Activated CD8-positive, alpha-beta memory T cell treated with anti-CD3 and anti-CD28 coated beads, Interleukin-2, amount 50 U/mL, for 4 hours (primary cell): Measurements from ENCODE around the gene GGNBP2.
"Not testable (repeated sequence)": the region's sequence is repeated elsewhere in the genome, so short reads cannot be mapped to it uniquely, and the experiment has no call there.

Experiments
- DNase-seq: peaks from one replicate; pipeline ENCODE4 v3.0.0-alpha.2; 2020

GGNBP2 gene

DNA sequence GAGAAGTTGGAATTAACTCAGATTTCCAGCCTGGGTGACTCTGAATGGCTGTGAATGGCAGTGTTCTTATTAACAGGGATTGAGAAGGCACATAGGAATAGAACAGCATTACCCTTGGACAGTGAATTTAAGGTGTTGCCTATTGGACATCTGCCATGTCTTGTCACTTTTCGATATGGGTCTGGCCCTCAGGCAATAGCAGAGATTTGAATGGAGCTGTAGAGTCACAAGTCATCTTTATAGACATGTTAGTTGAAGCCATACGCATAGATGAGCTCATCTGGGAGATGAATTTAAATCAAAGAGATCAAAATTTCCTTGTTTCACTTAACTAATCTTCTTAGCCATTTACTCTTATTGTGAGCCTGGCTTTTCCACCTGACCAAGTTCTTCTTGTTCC lies 32.1 kb downstream of the GGNBP2 start:
- DNase-seq, result no peak

DNA sequence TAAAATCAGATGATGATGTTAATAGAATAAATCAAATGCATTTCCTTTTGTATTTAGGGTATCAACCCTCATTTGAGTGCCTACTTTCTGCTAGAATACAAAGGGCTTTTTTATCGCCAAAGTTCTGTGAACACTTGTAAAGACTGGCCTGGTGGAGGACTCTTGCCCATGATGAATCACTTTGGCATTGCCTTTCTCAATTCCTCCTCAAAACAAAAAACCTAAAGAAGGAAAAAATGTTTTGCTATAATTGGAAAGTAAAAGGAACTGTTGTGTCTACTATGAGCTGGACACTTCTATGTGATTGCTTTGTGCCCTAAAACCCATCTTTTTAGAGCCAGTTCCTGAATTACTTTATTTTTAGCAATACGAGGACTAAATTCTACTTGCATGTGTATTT lies 34.0 kb downstream of the GGNBP2 start:
- DNase-seq, result no peak

DNA sequence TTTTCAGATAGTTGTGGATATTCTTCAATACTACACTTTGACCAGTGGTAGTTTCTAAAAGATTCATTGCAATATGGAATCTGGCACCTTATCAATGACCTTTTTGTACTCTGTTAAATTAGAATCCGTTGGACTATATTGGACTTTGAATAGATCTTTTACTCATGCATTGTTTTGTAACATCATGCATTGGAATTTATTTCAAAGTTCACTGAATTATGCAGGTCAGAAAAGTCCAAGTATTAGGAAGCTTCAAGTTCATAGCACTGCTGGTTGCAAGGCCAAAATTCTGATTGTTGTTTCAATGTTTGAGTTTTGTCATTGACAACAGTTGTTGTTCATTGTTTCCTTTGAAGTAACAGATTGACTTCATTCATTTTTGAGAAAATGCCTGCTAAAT lies 39.1 kb downstream of the GGNBP2 start:
- DNase-seq, result no peak

DNA sequence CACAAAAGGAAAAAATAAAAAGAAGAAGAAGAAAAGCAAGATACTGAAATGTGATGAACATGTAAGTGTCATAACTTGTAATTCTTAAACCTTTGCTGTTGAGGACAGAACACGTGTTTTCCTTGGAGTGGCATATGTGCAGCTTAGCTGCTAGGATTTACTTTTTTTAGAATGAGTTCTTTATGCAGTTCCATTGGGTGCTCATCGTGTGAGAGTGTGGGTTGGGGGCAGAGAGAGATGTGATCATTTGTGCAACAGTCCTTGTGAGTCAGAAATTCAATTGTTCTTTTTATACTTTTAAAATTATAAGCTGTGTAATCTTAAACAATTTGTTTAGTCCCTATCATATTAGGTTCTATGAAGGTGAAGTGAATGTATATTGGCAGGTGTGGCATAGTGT lies 41.4 kb downstream of the GGNBP2 start:
- DNase-seq, result no peak

DNA sequence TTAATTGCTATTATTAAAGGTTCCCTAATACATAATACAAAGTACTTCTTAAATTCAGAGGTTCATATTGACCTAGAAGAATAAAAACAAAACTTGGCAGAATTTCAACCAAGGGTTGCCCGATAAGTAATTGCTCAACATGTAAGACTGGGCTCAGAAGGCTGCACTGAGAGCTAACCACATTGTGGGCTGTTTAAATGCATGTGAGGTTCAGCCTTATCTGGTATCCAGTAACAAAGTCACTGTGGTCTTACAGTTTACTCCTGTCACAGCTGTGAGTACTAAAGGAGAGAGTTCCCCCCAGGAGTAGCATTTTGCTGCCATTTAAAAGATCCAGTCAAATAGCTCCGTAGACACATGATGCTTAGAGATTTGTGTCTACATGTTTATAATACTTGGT lies 45.4 kb downstream of the GGNBP2 start:
- no peak for DNase-seq

DNA sequence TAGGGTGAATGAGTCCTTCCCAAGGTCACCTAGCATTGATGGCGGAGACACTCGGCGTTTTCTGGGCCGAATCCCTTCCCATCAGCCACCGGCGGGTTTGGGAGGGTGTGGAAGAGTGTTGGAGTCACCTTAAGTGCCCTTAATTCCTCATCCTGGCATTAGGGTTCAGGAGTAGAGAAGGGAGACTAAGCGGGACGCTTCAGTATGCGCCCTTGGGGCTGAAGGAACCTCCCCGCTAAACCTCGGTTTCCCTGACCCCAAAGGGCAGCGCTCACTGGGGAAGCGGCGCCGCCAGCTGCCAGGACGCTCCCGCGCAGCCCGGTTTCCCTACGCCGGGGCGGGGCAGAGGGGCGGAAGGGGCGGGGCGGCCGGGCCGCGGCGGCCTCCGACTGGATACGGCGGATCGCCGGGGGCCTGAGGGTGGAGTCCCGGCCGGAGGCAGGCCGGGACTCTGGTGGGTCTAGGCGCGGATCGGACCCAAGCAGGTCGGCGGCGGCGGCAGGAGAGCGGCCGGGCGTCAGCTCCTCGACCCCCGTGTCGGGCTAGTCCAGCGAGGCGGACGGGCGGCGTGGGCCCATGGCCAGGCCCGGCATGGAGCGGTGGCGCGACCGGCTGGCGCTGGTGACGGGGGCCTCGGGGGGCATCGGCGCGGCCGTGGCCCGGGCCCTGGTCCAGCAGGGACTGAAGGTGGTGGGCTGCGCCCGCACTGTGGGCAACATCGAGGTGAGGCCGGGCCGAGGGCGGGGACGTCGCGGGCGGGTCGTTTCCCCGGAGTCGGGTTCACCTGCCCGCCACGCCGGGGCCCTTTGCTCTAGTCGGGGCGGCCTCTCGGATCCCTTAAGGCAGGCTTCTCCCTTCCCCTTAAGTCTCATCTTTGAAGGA lies 47.0 kb downstream of the GGNBP2 start, which contains the start of gene DHRS11:
Gene DHRS11, plus strand, starts transcription at position 446 of the 882 bp plus-strand sequence. Its CDS starts 131 bp downstream, at position 577.
- peak; percentile 79 for DNase-seq

DNA sequence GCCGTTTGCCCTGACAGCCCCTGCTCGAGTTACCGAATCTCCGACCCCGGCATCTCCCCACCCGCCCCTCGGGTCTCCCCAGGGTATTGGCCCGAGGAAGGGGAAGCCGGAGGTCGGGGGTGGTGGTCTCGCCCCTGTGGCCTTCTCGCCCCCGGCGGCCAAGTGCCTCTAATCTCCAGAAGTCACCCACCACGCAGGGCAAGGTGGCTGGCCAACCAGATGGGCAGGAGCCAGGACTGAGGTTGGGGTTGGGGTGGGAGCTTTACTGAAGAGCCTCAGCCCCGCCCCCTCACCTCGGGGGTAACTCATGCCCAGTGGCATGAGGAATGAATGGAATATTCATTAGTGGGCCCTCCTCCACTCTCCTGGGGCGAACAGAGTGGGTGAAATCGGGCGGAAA lies 47.6 kb downstream of the GGNBP2 start:
- DNase-seq, result no peak

DNA sequence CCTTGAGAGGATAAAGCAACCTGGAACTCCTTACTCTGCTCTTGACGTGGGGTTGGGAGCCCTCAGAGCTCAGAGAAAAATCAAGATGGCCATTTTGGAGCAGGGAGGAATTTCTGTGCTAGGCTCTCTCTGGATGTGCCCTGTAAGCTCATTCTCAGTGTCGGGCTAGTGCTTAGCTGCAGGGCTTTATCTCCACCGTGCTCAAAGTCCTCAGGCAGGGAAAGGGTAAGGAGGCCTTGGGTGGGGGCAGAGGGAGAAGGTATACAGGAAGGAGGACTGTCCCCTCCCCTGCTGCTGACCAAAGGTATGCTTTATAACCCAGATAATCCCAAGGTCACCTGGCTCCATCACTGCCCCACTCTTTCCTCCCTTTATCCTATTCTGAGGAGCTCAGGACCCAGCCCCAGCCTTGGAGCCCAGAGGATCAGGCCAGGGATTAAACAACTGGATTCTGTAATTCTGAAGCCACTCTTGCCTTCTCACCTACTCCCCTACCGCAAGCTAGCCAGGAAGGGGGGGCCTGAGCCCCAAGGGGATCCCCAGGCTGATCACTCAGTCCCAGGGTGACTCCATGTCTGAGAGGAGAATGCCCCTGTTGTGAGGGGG lies 48.1 kb downstream of the GGNBP2 start:
- no peak for DNase-seq

DNA sequence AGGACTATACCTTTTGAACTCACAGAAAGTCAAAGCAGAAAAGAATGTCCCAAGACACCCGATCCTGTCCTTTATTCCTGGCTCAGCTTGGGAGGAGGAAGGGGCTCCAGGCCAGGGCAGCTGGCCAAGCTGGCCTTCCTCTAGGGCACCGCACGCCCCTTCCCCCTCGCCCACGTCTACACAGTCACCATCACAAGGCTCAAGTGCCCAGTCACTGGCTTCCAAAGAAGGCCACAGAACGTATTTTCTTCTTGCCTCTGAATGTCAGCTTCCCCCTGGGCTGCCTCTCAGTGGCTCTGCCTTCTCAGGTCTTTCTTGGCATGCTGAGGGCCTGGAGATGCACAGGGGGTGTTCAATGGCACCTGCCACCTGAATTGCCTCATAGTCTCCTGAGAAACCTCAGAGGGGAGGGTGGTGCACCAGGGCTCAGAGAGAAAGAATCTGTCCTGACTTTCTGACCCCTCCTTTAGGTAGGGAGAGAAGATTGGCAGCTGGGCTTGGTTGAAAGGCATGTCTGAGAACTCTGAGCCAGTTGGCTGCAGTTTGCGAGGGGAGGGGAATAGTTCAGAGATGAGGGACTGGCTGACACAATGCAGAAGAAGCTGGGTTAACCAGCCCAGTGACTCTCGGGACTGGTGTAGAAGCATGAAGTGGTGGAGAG lies 49.1 kb downstream of the GGNBP2 start:
- no peak for DNase-seq

DNA sequence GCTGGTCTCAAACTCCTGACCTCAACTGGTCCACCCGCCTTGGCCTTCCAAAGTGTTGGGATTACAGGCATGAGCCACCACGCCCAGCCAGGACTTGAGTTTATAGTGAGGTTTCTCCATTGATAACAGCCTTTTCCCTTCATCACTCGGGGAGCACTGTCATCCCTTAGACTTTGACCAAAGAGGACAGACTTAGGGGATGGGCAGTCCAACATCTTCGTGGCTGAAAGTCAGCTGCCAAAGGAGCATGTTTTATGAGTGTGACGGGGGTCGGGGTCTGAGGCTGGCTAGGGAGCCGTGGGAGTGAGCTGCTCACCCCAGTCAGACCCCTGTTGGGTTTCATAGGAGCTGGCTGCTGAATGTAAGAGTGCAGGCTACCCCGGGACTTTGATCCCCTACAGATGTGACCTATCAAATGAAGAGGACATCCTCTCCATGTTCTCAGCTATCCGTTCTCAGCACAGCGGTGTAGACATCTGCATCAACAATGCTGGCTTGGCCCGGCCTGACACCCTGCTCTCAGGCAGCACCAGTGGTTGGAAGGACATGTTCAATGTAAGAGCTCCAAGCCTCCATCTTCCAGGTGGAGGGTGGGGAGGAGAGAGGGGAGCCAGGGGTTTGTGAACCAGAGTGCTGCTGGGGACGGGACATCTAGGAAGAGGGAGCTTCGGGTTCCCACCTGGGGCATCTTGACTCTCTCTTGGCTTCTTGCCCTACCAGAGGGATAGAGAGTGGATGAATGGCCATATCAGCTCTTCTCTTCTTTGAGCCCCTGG lies 50.1 kb downstream of the GGNBP2 start:
- DNase-seq, result no peak

DNA sequence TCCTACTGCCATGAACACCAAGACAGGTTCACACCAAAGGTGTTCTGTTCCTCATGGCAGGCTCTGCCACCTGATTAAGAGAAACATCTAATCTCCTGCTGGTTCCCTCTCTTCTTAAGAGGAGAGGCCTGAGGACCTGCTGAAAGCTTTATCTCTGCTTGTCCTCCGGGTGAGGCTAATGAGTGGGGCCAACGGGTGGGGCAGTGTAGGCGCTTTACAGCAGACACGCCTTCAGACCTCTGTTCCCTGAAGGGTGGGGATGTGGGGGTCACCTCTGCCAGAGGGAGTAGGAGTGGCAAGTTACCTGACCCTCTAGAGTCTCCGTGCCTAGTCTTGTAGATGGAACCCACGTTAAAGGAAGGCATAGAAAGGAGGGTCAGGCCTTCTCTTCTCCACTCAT lies 52.5 kb downstream of the GGNBP2 start:
- DNase-seq, result no peak

DNA sequence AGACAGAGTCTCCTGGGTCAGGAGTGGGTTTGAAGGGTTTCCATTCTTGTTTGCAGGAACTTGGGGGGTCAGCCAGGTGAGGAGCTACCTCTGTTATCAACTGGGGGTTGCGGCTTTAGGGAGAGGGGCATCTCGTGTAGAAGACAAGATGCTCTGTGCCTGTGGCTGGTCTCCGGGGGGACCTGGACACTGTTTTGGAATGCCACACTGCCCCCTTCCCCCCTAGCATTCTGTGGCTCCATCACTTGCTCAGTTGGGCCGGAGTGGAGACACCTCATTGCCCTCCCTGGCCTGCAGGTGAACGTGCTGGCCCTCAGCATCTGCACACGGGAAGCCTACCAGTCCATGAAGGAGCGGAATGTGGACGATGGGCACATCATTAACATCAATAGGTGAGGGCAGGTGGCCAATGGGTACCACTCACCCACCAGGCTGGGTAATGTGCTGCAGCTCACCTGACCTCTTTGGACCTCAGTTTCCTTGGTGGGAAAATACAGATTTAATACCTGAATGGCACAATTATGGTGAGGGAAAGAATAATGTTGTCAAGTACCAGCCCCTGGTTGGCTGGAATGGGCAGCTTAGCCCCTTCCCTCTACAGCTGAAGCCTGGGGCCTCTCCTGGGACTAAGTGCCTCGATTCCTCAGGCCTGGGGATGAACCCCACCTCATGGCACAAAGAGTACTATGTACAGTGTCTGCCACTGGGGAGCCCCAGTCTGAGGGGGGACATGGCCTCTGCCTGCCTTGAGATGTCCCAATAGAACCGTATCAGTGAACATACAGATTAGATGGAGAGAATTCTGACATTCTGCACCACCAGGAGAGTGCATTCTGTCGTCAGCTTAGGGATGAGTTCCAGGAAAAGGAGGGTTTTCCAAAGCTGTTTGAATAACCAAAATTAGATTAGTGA lies 53.4 kb downstream of the GGNBP2 start:
- no peak for DNase-seq

DNA sequence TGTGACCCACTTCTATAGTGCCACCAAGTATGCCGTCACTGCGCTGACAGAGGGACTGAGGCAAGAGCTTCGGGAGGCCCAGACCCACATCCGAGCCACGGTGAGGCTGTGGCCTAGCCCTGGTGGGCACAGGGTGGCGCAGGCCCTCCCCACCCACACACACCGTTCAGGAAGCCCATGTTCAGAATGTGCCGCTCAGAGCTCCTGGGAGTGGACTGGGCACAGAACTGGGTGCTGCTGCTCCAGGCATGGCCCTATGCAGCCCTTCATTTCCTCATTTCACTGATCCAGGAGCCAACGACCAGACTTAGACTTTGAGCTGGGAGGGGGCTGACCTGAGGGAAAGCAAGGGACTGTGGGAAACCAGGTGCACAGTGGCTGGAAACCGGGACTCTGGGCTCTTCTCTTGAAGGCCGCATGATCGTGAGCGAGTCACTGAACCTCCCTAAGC lies 54.3 kb downstream of the GGNBP2 start:
- DNase-seq, result no peak

DNA sequence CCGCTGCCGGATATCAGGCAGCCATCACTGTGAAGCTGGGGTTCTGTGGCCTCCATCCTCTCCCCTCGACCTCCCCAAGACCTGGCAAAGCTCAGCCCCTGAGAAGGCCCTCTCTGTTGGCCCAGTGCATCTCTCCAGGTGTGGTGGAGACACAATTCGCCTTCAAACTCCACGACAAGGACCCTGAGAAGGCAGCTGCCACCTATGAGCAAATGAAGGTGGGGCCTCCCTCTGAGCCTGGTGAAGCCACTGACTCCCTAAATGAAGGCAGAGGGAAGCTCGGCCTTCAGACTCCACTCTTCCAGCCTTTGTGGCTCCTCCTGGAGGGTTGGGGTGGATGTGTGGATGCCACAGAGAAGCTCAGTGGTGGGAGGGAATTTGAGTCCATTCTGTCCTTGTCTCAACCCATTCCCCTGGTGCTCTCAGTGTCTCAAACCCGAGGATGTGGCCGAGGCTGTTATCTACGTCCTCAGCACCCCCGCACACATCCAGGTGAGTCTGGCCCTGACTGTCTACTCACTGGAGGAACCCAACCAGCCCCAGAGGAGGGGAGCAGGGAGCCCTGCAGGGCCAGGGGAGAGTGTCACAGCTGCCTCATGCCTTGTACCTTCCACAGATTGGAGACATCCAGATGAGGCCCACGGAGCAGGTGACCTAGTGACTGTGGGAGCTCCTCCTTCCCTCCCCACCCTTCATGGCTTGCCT lies 55.0 kb downstream of the GGNBP2 start:
- DNase-seq, result no peak

DNA sequence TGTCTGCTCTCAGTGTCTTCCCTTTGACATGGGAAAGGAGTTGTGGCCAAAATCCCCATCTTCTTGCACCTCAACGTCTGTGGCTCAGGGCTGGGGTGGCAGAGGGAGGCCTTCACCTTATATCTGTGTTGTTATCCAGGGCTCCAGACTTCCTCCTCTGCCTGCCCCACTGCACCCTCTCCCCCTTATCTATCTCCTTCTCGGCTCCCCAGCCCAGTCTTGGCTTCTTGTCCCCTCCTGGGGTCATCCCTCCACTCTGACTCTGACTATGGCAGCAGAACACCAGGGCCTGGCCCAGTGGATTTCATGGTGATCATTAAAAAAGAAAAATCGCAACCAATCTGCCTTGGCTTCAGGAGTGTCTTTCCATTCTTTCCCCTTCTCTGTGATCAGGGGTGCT lies 55.7 kb downstream of the GGNBP2 start:
- DNase-seq, result no peak

DNA sequence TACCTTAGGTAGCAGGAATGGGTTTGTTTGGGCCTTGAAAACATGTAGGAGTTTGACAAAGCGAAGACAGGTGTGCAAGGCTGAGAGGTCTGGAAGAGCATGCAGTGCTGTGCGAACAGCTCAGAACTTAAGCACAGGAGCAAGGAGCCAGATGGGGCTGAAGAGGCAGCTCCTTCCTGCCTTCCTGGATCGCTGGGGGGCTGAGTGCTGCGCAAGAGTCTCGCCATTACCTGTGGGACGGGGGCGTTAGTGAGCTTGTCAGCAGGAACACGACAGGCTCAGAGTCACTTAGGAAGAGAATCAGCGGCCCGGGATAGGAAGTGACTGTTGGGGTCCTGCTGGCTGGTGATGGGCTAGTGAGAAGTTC lies 56.2 kb downstream of the GGNBP2 start:
- DNase-seq, result no peak

DNA sequence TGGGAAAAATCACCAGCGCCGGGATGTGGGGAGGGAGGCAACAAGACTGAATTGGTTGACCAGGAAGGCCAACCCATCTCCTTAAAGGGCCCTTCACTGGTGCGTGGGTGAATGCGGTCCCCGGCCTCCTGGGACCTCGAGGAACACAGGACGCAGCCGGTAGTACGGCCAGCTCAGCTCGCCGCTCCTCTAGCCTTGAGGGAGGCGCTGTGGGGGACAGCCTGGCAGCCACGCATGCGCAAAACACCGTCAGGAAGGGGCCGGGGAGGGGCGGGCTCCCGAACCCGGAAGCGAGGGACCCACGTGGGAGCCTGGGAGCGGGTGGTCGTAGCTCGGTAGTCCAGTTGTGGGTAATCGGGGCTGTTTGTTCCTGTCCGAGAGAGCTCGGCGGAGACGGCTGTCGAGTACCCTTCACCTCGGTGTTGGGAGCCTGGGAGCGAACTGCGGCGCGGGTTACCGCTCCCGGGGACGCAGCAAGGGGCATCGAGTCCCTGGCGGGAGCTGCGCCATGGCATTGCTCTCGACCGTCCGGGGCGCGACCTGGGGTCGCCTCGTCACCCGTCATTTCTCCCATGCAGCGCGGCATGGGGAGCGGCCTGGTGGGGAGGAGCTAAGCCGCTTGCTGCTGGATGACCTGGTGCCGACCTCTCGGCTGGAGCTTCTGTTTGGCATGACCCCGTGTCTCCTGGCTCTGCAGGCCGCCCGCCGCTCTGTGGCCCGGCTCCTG lies 56.7 kb downstream of the GGNBP2 start, which contains the start of gene MRM1:
Gene MRM1, plus strand, starts transcription at position 281 of the 727 bp plus-strand sequence. Its CDS starts 228 bp downstream, at position 509.
- DNase-seq, result peak; percentile 94

DNA sequence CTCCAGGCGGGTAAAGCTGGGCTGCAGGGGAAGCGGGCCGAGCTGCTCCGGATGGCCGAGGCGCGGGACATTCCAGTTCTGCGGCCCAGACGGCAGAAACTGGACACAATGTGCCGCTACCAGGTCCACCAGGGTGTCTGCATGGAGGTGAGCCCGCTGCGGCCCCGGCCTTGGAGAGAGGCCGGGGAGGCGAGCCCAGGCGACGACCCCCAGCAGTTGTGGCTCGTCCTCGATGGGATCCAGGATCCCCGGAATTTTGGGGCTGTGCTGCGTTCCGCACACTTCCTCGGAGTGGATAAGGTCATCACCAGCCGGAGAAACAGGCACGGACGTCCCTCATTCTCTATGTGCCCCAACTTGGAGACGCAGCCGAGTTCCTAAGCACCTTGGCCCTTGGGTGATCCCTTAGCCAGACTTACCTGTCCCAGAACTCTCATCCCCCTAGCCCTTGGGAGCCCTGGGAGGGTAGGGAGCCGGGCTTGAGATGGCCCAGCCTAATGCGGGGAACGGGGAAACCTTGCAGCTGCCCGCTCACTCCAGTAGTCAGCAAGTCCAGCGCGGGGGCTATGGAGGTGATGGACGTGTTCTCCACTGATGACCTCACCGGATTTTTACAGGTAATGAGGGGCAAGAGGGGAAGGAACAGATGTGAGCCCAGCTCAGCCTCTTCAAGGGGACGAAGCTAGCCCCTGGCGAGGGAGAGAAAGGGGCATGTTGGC lies 57.5 kb downstream of the GGNBP2 start:
- DNase-seq, result no peak

DNA sequence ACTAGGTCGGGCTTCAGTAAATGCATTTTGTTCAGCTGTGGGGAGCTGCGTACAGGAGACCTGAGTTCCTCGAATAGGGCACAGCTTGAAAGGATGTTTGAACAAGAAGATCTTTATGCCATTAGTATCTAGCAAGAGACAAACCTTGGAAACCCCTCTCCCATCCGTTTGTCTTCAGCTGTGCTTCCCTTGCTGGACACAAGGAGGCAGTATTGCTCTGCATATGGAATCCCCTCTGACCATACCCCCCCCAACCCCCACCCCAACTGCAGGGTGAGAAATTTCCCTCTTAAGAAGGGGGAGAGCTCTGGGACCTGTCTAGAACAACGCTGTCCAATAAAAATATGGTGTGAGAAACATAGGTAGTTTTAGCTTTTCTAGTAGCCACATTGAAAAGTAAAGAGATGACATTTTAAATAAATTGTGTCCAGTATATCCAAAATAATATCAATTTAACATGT lies 58.2 kb downstream of the GGNBP2 start:
- peak; percentile 70 for DNase-seq

DNA sequence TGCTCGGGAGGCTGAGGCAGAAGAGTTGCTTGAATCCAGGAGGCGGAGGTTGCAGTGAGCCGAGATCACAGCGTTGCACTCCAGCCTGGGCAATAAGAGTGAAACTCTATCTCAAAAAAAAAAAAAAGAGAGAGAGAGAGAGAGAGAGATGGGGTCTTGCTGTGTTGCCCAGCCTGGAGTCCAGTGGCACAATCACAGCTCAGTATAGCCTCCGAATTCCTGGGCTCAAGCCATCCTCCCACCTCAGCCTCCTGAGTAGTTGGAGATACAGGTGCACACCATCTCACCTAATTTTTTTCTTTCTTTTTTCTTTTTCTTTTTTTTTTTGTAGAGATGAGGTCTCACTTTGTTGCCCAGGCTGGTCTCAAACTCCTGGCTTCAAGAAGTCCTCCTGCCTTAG lies 60.3 kb downstream of the GGNBP2 start:
- not testable (repeated sequence) for DNase-seq
